AG04449 (cell line): ENCODE measurements around the gene MFSD12.
A peak's percentile ranks its signal among the peaks of the same experiment; 100 is the strongest.

Source experiments
- CTCF ChIA-PET: fragments of 350-600 bp; formaldehyde crosslinking; extraction: SDS; loops from one replicate; lab custom pipeline; 2021; ENCODE audit warnings: antibody characterized with exemption; lab: Yijun Ruan, JAX
- POLR2A ChIA-PET: fragments of 400-600, 350-600 bp; formaldehyde crosslinking; extraction: SDS; loops from one replicate; lab custom pipeline; 2020; ENCODE audit warnings: antibody characterized with exemption, inconsistent platforms; lab: Yijun Ruan, JAX
- DNase-seq: peaks from one replicate; pipeline ENCODE4 v3.0.0-alpha.2; 2010; ENCODE audit warnings: low read depth, low spot score
- H3K4me3 ChIP-seq: 2 replicates; pipeline ENCODE4 v1.5.1; 2011; ENCODE audit warnings: low read depth, mild to moderate bottlenecking, control low read depth, low read length
- CTCF ChIP-seq: IDR thresholded peaks from one replicate; pipeline ENCODE4 v1.5.1; 2011; ENCODE audit warnings: mild to moderate bottlenecking, moderate library complexity, low read length, control low read depth, inconsistent platforms; ENCODE audit not compliant: insufficient read depth; ENCODE audit errors: missing control alignments

The MFSD12 gene

GRCh38 chr19:3604227-3604986 lies 47.0 kb upstream of the MFSD12 start:
- DNase-seq = no peak
- CTCF ChIA-PET = interaction anchor here (1.0 to 2.1 kb wide), 2 partner anchors 18 to 59 kb away, joined by 5 to 10 read pairs; partner anchors contain the start of gene GIPC3
- POLR2A ChIA-PET = no interaction called here
- H3K4me3 ChIP-seq = no peak overlapping the region
- no peak for TF ChIP-seq CTCF

GRCh38 chr19:3603121-3603811 lies 45.9 kb upstream of the MFSD12 start:
- no peak overlapping the region for H3K4me3 ChIP-seq
- CTCF ChIA-PET = interaction anchor here (0.7 to 2.1 kb wide), 3 partner anchors 14 to 17 kb away, joined by 3 to 10 read pairs (median 3); partner anchors contain the start of gene GIPC3
- TF ChIP-seq CTCF = no peak
- POLR2A ChIA-PET = no interaction called here
- no peak for DNase-seq

- ChIA-PET CTCF (no interaction called here), POLR2A (no interaction called here)
Observed at GRCh38 chr19:3601021-3601420, 43.6 kb upstream of the MFSD12 start.

GRCh38 chr19:3599776-3600187 lies 42.4 kb upstream of the MFSD12 start:
- peak; percentile 13 for TF ChIP-seq CTCF
- no peak overlapping the region for H3K4me3 ChIP-seq
- DNase-seq = no peak
- CTCF ChIA-PET = no interaction called here
- POLR2A ChIA-PET = no interaction called here

More at GRCh38 chr19:3601021-3601420, 43.6 kb upstream of the MFSD12 start:
- H3K4me3 ChIP-seq = no peak overlapping the region
- DNase-seq = no peak
- TF ChIP-seq CTCF = no peak

- ChIA-PET POLR2A (no interaction called here), CTCF (interaction anchor here (1.5 to 1.9 kb wide), 2 partner anchors 10 to 24 kb away, joined by 3 to 12 read pairs; partner anchors contain the start of gene GIPC3)
- no peak overlapping the region for H3K4me3 ChIP-seq
- TF ChIP-seq CTCF = no peak
- DNase-seq = no peak
Observed at GRCh38 chr19:3595521-3596061, 38.2 kb upstream of the MFSD12 start.

GRCh38 chr19:3593156-3593555 lies 35.8 kb upstream of the MFSD12 start:
- ChIA-PET CTCF (no interaction called here), POLR2A (no interaction called here)
- no peak for TF ChIP-seq CTCF
- DNase-seq = no peak
- H3K4me3 ChIP-seq = no peak overlapping the region
